Body of pancreas (tissue), 4 donors: ENCODE results near the gene ATF2. TPM values are rescaled to one million over a fixed set of nuclear protein-coding genes. Genes with fewer than 3 reads are reported as not detected.

Experiments used
- ATAC-seq: fragments of 150-250 bp; one replicate; pipeline ENCODE4 v1.9.1; 2016
- DNase-seq, 4 donors: peaks; one replicate each; pipeline ENCODE4 v3.0.0-alpha.2; 2019
- H3K27ac ChIP-seq, 4 donors: fragments of 200-600 bp; sonication (generic); 1 replicate in 3 of 4; 2 replicates in 1 of 4; pipeline versions ENCODE4 v1.5.1 to v1.6.1; 2016 to 2019; ENCODE audit warnings: mild to moderate bottlenecking in 1 of 4, mixed read lengths in 1 of 4, moderate library complexity in 1 of 4
- H3K27me3 ChIP-seq, 2 donors: fragments of 200-600 bp; sonication (generic); one replicate each; pipeline ENCODE4 v1.6.0; 2016; ENCODE audit warnings: mild to moderate bottlenecking in 1 of 2
- H3K36me3 ChIP-seq, 2 donors: fragments of 200-600 bp; sonication (generic); replicated peaks in 1 of 2; 2 replicates each; pipeline ENCODE4 v1.5.1; 2016; ENCODE audit warnings: low read depth in 2 of 2; ENCODE audit not compliant: insufficient read depth in 1 of 2
- H3K4me1 ChIP-seq: fragments of 200-600 bp; sonication (generic); one replicate; pipeline ENCODE4 v1.6.0; 2016
- H3K4me3 ChIP-seq, 2 donors: fragments of 200-600 bp; sonication (generic); 1 replicate in 1 of 2; 2 replicates in 1 of 2; pipeline ENCODE4 v1.5.1; 2016 to 2019
- H3K9me3 ChIP-seq, 3 donors: fragments of 200-600 bp; sonication (generic); 1 replicate in 2 of 3; 2 replicates in 1 of 3; pipeline ENCODE4 v1.5.1; 2016
- CTCF ChIP-seq, 7 experiments: fragments of 450-650 bp in 4 of 7; fragments of 200-600 bp in 3 of 7; sonication (generic) in 3 of 7; IDR thresholded peaks; one replicate each; pipeline ENCODE4 v1.5.1; 2016 to 2019; ENCODE audit warnings: antibody characterized with exemption in 7 of 7
- POLR2A ChIP-seq, 3 donors: fragments of 450-650 bp; IDR thresholded peaks; one replicate each; pipeline ENCODE4 v1.6.1; 2016; ENCODE audit warnings: antibody characterized with exemption in 3 of 3, mild to moderate bottlenecking in 2 of 3
- WGBS, 2 donors: methylation state at CpG; one replicate each; pipeline ENCODE4 v1.1.5; 2017; 5-methylcytosine and 5-hydroxymethylcytosine counted together
- intact Hi-C: fragments of 100-400 bp; cut with DNase I; formaldehyde crosslinking; loops from one replicate; pipeline ENCODE4 v1.15.1; 2023
- total RNA-seq, 2 donors: library from RNA; depleted of rRNA; stranded (reverse); fragments of >200 nt; gene quantifications; one replicate each; pipeline ENCODE4 v1.1.0, GENCODE V29; 2016

The ATF2 gene
- total RNA-seq, result 10 to 100 TPM; 24.6 to 48.1 TPM

DNA sequence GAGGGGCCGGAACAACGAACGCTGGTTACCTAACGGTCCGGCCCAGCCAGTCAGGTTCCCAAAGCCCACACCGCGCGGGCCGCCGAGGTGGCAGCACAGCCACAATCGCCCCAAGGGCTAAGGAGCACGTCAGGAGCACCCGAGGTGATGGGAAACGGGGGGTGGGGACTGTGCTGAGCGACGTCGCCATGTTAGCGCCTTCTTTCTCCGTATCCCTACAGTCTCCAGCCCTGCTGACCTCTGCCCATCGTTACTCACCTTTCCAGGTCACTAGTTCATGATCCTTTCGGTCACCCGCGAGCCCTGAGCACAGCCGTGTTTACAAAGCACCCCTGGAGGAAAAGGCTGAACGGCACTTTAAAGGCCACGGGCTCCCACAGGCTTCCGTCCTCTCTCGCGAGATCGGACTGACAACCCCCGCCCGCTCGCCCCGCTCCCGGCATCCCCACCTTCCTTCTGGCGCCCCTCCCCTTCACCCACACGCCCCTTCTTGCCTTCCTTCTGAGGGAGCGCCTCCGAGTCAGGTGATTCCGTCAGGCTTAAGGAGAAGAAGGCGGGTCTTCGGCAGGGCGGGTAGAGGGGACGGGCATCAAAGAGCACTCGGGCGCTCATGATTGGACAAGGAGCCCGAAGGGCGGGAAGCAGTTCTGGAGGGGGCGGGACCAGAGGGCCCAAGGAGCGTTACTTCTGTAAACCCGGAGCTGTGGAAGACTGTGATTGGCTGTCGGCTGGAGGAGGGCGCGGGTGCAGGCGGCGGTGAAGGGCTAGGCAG lies at the start of gene ATF2:
Gene ATF2 (minus strand): TSS at position 412 of the 772 bp plus-strand sequence. CDS start 31,760 bp downstream, outside the sequence.
- H3K36me3 ChIP-seq, result no peaks in the 10 kb centered on the region
- DNase-seq (peak; percentile 98 to 100 (median 99)), ATAC-seq (peak; percentile 95)
- TF ChIP-seq POLR2A (IDR thresholded peaks at IDR 0.05) (peak in 2 of 3 donors; percentile 66 to 68), CTCF (IDR thresholded peaks at IDR 0.05) (peak in 1 of 7 experiments; percentile 25)
- H3K27me3 ChIP-seq, result no peaks in the 10 kb centered on the region
- peaks cover 26% of the 10 kb centered on the region for H3K4me1 ChIP-seq
- WGBS, 2 donors, result 0 to 1% methylated on average over 53 to 56 of the region's 56 CpGs
- H3K27ac ChIP-seq, result peak within 1 kb of the TSS; percentile 86 to 92 (median 90)
- intact Hi-C loops, result no loop called here
- H3K9me3 ChIP-seq, result no peaks in the 10 kb centered on the region
- peak within 1 kb of the TSS; percentile 72 to 91 for H3K4me3 ChIP-seq

- WGBS, 2 donors, result 61 to 66% methylated on average over 6 of the region's 6 CpGs
- Histone ChIP-seq H3K9me3 (no peaks in the 10 kb centered on the region), H3K36me3 (no peaks in the 10 kb centered on the region), H3K27ac (no peak overlapping the region), H3K4me3 (no peak overlapping the region), H3K27me3 (no peaks in the 10 kb centered on the region), H3K4me1 (no peaks in the 10 kb centered on the region)
- DNase-seq (peak; percentile 62 to 87 (median 70)), ATAC-seq (peak; percentile 68)
- intact Hi-C loops, result no loop called here
- TF ChIP-seq POLR2A (IDR thresholded peaks at IDR 0.05) (no peak), CTCF (IDR thresholded peaks at IDR 0.05) (no peak)
These were observed 39.9 kb upstream of the ATF2 start for GRCh38 chr2:175207741-175208438.

- ATAC-seq (no peak), DNase-seq (no peak)
- Histone ChIP-seq H3K27ac (no peak overlapping the region), H3K9me3 (no peaks in the 10 kb centered on the region), H3K27me3 (no peaks in the 10 kb centered on the region), H3K36me3 (no peaks in the 10 kb centered on the region), H3K4me3 (no peak overlapping the region), H3K4me1 (no peaks in the 10 kb centered on the region)
- intact Hi-C loops, result no loop called here
- 77 to 81% methylated on average over 3 of the region's 3 CpGs for WGBS, 2 donors
- TF ChIP-seq CTCF (IDR thresholded peaks at IDR 0.05) (no peak), POLR2A (IDR thresholded peaks at IDR 0.05) (no peak)
These were observed 38.9 kb upstream of the ATF2 start for GRCh38 chr2:175206866-175207265.

GRCh38 chr2:175205523-175205922 lies 37.5 kb upstream of the ATF2 start:
- intact Hi-C loops, result no loop called here
- WGBS, 2 donors, result 79 to 80% methylated on average over 3 of the region's 3 CpGs

More at GRCh38 chr2:175205523-175205922, 37.5 kb upstream of the ATF2 start:
- H3K27ac ChIP-seq, result no peak overlapping the region
- H3K4me1 ChIP-seq, result no peaks in the 10 kb centered on the region
- no peak for DNase-seq
- H3K36me3 ChIP-seq, result no peaks in the 10 kb centered on the region
- no peaks in the 10 kb centered on the region for H3K27me3 ChIP-seq
- no peaks in the 10 kb centered on the region for H3K9me3 ChIP-seq
- ATAC-seq, result no peak
- no peak overlapping the region for H3K4me3 ChIP-seq
- no peak for TF ChIP-seq CTCF (IDR thresholded peaks at IDR 0.05)
- no peak for TF ChIP-seq POLR2A (IDR thresholded peaks at IDR 0.05)
